Measurements from ENCODE around the gene DDX28.
"Not testable (repeated sequence)": the region's sequence is repeated elsewhere in the genome, so short reads cannot be mapped to it uniquely, and the experiment has no call there.

The DDX28 gene

DNA sequence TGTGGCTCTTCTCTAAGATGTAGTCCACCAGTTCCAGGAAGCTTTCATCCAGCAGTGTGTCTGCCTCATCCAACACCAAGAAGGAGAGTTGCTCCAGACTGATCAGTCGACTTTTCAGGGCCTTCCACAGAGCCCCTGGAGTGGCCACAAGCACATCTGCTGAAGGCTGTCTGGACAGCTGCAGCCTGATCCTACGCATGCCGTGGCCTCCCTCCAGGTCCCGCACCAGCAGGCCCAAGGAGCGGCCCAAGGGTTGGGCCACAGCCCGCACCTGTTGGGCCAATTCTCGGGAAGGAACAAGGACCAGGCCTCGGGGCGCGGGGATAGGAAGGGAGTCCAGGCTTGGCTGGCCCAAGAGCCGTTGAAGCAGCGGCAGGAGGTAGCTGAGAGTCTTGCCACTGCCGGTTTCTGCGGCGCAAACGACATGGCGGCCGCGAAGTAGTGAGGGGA lies 729 bp downstream of the DDX28 start:
- TF ChIP-seq, protein P1, sequence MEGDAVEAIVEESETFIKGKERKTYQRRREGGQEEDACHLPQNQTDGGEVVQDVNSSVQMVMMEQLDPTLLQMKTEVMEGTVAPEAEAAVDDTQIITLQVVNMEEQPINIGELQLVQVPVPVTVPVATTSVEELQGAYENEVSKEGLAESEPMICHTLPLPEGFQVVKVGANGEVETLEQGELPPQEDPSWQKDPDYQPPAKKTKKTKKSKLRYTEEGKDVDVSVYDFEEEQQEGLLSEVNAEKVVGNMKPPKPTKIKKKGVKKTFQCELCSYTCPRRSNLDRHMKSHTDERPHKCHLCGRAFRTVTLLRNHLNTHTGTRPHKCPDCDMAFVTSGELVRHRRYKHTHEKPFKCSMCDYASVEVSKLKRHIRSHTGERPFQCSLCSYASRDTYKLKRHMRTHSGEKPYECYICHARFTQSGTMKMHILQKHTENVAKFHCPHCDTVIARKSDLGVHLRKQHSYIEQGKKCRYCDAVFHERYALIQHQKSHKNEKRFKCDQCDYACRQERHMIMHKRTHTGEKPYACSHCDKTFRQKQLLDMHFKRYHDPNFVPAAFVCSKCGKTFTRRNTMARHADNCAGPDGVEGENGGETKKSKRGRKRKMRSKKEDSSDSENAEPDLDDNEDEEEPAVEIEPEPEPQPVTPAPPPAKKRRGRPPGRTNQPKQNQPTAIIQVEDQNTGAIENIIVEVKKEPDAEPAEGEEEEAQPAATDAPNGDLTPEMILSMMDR (IDR thresholded peaks at IDR 0.05; ENCODE audit: low read depth, low read length): no peak
- no peak for DNase-seq (ENCODE audit: low read depth, low spot score)
- in situ Hi-C loops (cut with HindIII; ENCODE audit: low sequenced_read_pairs): no loop called here
- peak overlapping the region; percentile 87 for H3K4me3 ChIP-seq (ENCODE audit: low read depth, low read length)

DNA sequence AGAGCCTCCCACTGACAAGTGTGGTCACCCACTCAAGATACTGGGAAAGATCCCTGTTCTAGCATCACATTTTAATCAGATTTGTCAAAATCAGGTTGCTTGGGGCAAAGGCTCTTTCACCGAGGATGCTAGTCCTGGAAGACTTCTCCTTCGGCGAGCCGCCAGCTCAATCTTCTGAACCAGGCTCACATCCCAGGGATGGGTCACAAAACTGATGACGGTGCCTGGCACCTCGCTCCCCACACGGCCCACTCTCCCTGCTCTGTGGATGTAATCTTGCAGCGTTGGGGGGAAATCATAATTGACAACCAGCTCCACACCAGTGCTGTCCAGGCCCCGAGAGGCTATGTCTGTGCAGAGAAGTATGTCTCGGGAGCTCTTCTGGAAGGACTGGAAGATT lies 1.5 kb downstream of the DDX28 start:
- H3K4me3 ChIP-seq (ENCODE audit: low read depth, low read length): no peak overlapping the region
- TF ChIP-seq, protein P1 (IDR thresholded peaks at IDR 0.05; ENCODE audit: low read depth, low read length): no peak
- no peak for DNase-seq (ENCODE audit: low read depth, low spot score)
- in situ Hi-C loops (cut with HindIII; ENCODE audit: low sequenced_read_pairs): no loop called here

DNA sequence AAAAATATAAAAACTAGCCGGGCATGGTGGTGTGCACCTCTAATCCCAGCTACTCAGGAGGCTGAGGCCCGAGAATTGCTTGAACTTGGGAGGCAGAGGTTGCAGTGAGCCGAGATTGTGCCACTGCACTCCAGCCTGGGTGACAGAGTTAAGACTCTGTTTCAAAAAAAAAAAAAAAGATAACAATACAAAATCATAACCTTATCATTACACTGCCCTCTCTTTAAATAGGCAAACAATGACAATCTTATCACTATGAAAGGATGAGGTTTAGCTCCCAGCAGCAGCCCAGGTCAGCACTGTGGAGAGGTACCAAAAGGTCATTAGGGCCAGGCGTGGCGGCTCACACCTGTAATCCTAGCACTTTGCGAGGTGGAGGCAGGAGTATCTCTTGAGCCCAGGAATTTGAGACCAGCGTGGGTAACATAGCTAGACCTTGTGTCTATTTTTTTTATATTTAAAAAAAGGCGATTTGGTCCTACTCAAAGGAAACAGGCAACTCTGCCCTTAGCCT lies 3.8 kb downstream of the DDX28 start:
- TF ChIP-seq, protein P1 (IDR thresholded peaks at IDR 0.05; ENCODE audit: low read depth, low read length): no peak
- H3K4me3 ChIP-seq (ENCODE audit: low read depth, low read length): no peak overlapping the region
- in situ Hi-C loops (cut with HindIII; ENCODE audit: low sequenced_read_pairs): no loop called here
- no peak for DNase-seq (ENCODE audit: low read depth, low spot score)

DNA sequence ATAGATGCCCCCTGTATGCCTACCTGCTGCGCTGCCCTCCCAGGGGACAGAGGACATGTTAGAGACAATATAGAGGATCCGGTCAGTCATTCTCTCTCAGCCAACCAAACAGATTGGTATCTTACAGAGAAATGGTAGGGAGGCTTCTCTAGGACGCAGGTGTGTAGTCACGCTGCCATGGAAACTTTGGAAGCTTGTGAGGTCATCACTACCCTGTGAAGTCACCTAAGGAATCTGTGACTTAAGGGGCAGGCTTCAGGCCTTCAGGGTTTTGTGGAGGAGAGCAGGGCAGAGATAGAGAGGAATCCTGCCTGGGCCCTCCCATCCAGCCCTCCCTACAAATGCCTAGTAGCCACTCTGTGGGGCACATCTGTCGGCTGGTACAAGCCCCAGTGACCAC lies 7.4 kb downstream of the DDX28 start, which contains the start of gene DPEP2NB:
Gene DPEP2NB, minus strand, starts transcription at position 231 of the 400 bp plus-strand sequence. Its CDS starts 141 bp downstream, at position 90.
- in situ Hi-C loops (cut with HindIII; ENCODE audit: low sequenced_read_pairs): no loop called here
- DNase-seq (ENCODE audit: low read depth, low spot score): no peak
- H3K4me3 ChIP-seq (ENCODE audit: low read depth, low read length): no peak within 1 kb of the TSS
- TF ChIP-seq, protein P1 (IDR thresholded peaks at IDR 0.05; ENCODE audit: low read depth, low read length): no peak

DNA sequence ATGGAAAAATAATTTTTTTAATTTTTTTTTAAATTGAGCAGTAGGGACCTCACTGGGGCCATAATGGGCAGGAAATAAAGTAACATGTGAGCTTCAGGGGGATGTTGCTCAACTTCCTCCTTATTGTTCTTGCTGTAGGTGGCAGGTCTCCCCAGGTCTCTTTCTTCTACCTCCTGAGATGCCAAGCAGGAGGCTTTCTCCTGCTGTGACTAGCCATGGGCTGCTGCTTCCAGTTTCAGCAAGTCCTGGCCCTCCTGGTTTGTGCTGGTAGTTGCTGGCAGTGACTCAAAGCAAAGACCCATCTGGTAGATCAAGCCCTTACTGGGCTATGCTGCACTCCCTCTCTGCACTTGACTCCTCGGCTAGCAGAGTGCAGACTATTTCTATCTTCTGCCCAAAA lies 9.6 kb downstream of the DDX28 start:
- in situ Hi-C loops (cut with HindIII; ENCODE audit: low sequenced_read_pairs): no loop called here
- H3K4me3 ChIP-seq (ENCODE audit: low read depth, low read length): no peak overlapping the region
- TF ChIP-seq, protein P1 (IDR thresholded peaks at IDR 0.05; ENCODE audit: low read depth, low read length): no peak
- no peak for DNase-seq (ENCODE audit: low read depth, low spot score)

DNA sequence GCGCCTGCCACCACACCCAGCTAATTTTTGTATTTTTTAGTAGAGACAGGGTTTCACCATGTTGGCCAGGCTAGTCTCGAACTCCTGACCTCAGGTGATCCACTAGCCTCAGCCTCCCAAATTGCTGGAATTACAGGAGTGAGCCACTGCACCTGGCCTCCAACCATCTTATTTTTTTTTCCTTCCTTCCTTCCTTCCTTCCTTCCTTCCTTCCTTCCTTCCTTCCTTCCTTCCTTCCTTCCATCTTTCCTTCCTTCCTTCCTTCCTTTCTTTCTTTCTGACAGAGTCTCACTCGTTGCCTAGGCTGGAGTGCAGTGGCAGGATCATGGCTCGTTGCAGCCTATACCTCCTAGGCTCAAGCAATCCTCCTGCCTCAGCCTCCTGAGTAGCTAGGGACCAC lies 13.2 kb downstream of the DDX28 start:
- H3K4me3 ChIP-seq (ENCODE audit: low read depth, low read length); DNase-seq (ENCODE audit: low read depth, low spot score); in situ Hi-C loops (cut with HindIII; ENCODE audit: low sequenced_read_pairs): not testable (repeated sequence)

DNA sequence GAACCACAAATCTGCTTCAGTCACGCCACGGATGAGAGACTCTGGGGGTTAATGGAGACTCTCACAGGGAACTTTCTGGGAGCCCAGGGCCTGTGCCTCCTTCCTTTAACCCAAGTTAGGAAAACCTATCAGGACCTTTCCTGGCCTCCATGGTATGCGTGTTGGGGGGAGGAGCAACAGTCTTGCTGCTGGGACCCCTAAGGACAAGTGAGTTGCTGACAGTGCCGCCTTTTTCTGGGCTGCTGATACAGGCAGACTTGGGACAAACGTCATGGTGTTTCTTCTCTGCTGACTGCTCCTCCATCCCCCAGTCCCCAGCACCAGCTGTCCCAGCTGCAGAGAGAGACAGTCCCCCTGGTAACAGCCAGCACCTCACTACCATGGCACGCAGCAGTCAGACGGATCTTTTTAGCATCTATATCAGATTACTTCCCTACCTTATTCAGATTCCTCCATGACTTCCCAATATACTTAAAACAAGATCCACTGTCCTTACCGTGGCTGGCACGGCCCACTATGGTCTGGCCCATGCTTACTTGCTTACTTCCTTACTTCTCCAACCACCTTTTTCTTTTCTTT lies 13.8 kb downstream of the DDX28 start:
- TF ChIP-seq, protein P1 (IDR thresholded peaks at IDR 0.05; ENCODE audit: low read depth, low read length): no peak
- H3K4me3 ChIP-seq (ENCODE audit: low read depth, low read length): no peak overlapping the region
- no peak for DNase-seq (ENCODE audit: low read depth, low spot score)
- in situ Hi-C loops (cut with HindIII; ENCODE audit: low sequenced_read_pairs): no loop called here
